Choroid plexus epithelial cell (primary cell): ENCODE measurements around the gene KLK6.

Source experiments
- DNase-seq: peaks from one replicate; pipeline ENCODE4 v3.0.0-alpha.2; 2010; ENCODE audit warnings: low read depth
- H3K4me3 ChIP-seq: 2 replicates; pipeline ENCODE4 v1.5.1; 2011; ENCODE audit warnings: low read depth, mild to moderate bottlenecking, control low read depth, low read length, moderate library complexity
- CTCF ChIP-seq: conservative IDR thresholded peaks from 2 replicates; pipeline ENCODE4 v1.5.1; 2011; ENCODE audit warnings: low read depth, mild to moderate bottlenecking, control low read depth, inconsistent platforms, low read length, moderate library complexity

Gene KLK6

GRCh38 chr19:50911206-50912101 is 57.9 kb downstream of the KLK6 start, which contains the start of gene KLK4:
TSS of gene KLK4 (minus strand) at chr19:50911395. CDS start at chr19:50910738, 657 bp downstream.
- H3K4me3 ChIP-seq, result no peak within 1 kb of the TSS
- TF ChIP-seq CTCF, result no peak
- DNase-seq, result no peak

GRCh38 chr19:50910722-50911121 is 58.7 kb downstream of the KLK6 start:
- no peak for TF ChIP-seq CTCF
- no peak overlapping the region for H3K4me3 ChIP-seq

DNA sequence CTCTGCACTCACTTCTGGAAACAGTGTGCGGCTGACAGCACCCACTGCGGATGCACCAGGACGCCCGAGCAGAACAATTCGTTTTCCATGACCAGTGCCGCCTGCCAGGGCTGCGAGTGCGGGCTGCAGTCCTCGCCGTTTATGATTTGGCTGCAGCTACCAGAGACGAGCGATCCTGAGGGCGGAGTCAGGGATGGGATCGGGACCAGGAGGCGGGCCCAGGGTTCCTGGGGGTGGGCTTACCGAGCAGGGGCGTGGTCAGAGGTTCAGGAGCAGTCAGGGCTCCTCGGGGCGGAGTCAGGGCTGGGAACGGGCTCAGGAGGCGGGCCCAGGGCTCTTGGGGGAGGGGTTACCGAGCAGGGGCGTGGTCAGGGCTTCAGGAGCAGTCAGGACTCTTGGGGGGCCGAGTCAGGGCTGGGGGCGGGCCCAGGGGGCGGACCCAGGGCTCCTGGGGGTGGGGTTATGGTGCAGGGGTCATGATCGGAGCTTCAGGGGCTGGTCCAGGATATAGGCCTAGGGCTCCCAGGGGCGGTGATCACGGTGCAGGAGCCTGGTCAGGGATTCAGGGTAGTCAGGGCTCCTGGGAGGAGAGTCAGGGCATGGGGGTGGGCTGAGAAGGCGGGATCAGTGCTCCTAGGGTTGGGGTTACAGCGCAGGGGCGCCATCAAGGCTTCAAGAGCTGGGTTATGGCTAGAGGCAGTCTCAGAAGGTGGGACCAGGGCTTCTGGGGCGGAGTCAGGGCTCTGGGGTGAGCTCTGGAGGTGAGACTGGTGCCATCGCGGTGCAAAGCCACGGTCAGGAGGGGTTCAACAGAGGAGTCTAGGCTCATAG is 59.9 kb downstream of the KLK6 start:
- H3K4me3 ChIP-seq, result no peak overlapping the region
- peak; percentile 25 for DNase-seq
- TF ChIP-seq CTCF, result no peak

More at GRCh38 chr19:50910722-50911121, 58.7 kb downstream of the KLK6 start:
- DNase-seq, result no peak
